T-helper 9 cell (primary cell): ENCODE results near the gene NEK11.

Experiments
- DNase-seq: peaks from one replicate; pipeline ENCODE4 v3.0.0-alpha.2; 2020

NEK11 gene

GRCh38 chr3:131047582-131047981 lies 20.9 kb downstream of the NEK11 start:
- no peak for DNase-seq

- no peak for DNase-seq
These were observed 21.4 kb downstream of the NEK11 start for GRCh38 chr3:131048030-131048429.

- DNase-seq: no peak
These were observed 23.3 kb downstream of the NEK11 start for GRCh38 chr3:131050001-131050400.

- DNase-seq: no peak
These were observed 26.6 kb downstream of the NEK11 start for GRCh38 chr3:131053043-131053859.

GRCh38 chr3:131067983-131068382 lies 41.3 kb downstream of the NEK11 start:
- no peak for DNase-seq

- no peak for DNase-seq
These were observed 45.5 kb downstream of the NEK11 start for GRCh38 chr3:131072099-131072559.

GRCh38 chr3:131072845-131073244 lies 46.2 kb downstream of the NEK11 start:
- DNase-seq: no peak

- DNase-seq: no peak
These were observed 49.1 kb downstream of the NEK11 start for GRCh38 chr3:131075632-131076328.

- DNase-seq: no peak
These were observed 51.2 kb downstream of the NEK11 start for GRCh38 chr3:131077904-131078303.

- no peak for DNase-seq
These were observed 52.4 kb downstream of the NEK11 start for GRCh38 chr3:131079086-131079485.

GRCh38 chr3:131081224-131081623 lies 54.5 kb downstream of the NEK11 start:
- DNase-seq: no peak

- DNase-seq: no peak
These were observed 55.6 kb downstream of the NEK11 start for GRCh38 chr3:131082246-131082645.

- DNase-seq: no peak
These were observed 56.5 kb downstream of the NEK11 start for GRCh38 chr3:131082871-131083863.

GRCh38 chr3:131091768-131092167 lies 65.1 kb downstream of the NEK11 start:
- DNase-seq: no peak

GRCh38 chr3:131107637-131108433 lies 81.2 kb downstream of the NEK11 start:
- DNase-seq: no peak

GRCh38 chr3:131109156-131109555 lies 82.5 kb downstream of the NEK11 start:
- DNase-seq: no peak

GRCh38 chr3:131110087-131110486 lies 83.4 kb downstream of the NEK11 start:
- DNase-seq: no peak

GRCh38 chr3:131114256-131114655 lies 87.6 kb downstream of the NEK11 start:
- no peak for DNase-seq

GRCh38 chr3:131125684-131126083 lies 99.0 kb downstream of the NEK11 start:
- DNase-seq: no peak

GRCh38 chr3:131140891-131141290 lies 114.2 kb downstream of the NEK11 start:
- no peak for DNase-seq

- no peak for DNase-seq
These were observed 115.1 kb downstream of the NEK11 start for GRCh38 chr3:131141770-131142169.

GRCh38 chr3:131142580-131142979 lies 115.9 kb downstream of the NEK11 start:
- no peak for DNase-seq
